Muscle of arm (tissue), 12 donors: ENCODE data around the gene OR56A4. TPM values are rescaled to one million over a fixed set of nuclear protein-coding genes. Genes with fewer than 3 reads are reported as not detected.
"Not testable (repeated sequence)": the region's sequence is repeated elsewhere in the genome, so short reads cannot be mapped to it uniquely, and the experiment has no call there.

Source experiments
- DNase-seq: peaks from one replicate; pipeline ENCODE4 v3.0.0-alpha.2; 2013
- polyA plus RNA-seq, 12 donors: library from polyadenylated mRNA; unstranded; fragments of 120-200 nt; gene quantifications; one replicate each; pipeline ENCODE4 v1.2.1, GENCODE V29; 2013; ENCODE audit not compliant: insufficient read length in 12 of 12

The OR56A4 gene
- polyA plus RNA-seq, 12 donors: 0.08 TPM; not detected in 10

- no peak for DNase-seq
Observed at GRCh38 chr11:5966958-5967357, 39.8 kb downstream of the OR56A4 start.

- DNase-seq: not testable (repeated sequence)
Observed at GRCh38 chr11:5960704-5961320, 45.9 kb downstream of the OR56A4 start.

DNA sequence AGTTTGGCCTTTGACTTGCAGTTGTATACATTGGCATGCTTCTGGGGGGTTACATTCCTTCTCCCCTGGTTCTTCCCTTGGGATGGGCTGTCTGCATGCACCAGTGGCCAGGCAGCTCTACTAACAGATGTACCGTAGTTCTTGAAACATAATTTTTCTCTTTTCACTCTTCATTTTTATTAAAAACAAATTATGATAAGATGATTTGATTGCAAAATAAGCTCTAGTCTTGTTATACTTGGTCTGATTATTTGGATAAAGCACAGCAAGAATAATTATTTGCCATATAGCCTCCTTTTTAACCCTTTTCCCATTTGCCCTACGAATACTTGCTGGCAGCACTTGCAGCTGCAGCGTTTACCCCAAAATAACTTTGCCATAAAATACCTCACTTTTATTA, 51.2 kb downstream of the OR56A4 start:
- DNase-seq: no peak

Other genes starting within 250 kb of the OR56A4 start
- gene OR52N5, start 223.6 kb downstream of the OR56A4 start, polyA plus RNA-seq: not detected
- gene OR52N1, start 215.7 kb downstream of the OR56A4 start, polyA plus RNA-seq: not detected
- gene OR52N2, start 198.0 kb downstream of the OR56A4 start, polyA plus RNA-seq: not detected
- not detected for gene OR52E6, start 165.0 kb downstream of the OR56A4 start, polyA plus RNA-seq
- gene OR52E8, start 149.3 kb downstream of the OR56A4 start, polyA plus RNA-seq: not detected
- gene OR52E4, start 126.3 kb downstream of the OR56A4 start, polyA plus RNA-seq: under 1 TPM in 1 of 12 donors, not detected in 11; 0.05 TPM
- not detected for gene OR52E5, start 113.7 kb downstream of the OR56A4 start, polyA plus RNA-seq
- gene OR56A3, start 64.7 kb downstream of the OR56A4 start, polyA plus RNA-seq: not detected
- not detected for gene OR56A5, start 38.5 kb downstream of the OR56A4 start, polyA plus RNA-seq
- gene OR52L1, start 20.0 kb downstream of the OR56A4 start, polyA plus RNA-seq: not detected
- not detected for gene OR56A1, start 23.8 kb upstream of the OR56A4 start, polyA plus RNA-seq
- not detected for gene OR56B4, start 100.7 kb upstream of the OR56A4 start, polyA plus RNA-seq
- gene OR52B2, start 163.4 kb upstream of the OR56A4 start, polyA plus RNA-seq: not detected
- under 1 TPM in 1 of 12 donors, not detected in 11; 0.15 TPM for gene OR52W1, start 192.3 kb upstream of the OR56A4 start, polyA plus RNA-seq
- under 1 TPM in 9 of 12 donors, not detected in 3; 0.11 to 0.58 (median 0.25) TPM for gene C11orf42, start 198.6 kb upstream of the OR56A4 start, polyA plus RNA-seq
- 10 to 100 TPM in 11 of 12 donors, not detected in 1; 19.2 to 53.0 (median 26.6) TPM for gene FHIP1B, start 227.7 kb upstream of the OR56A4 start, polyA plus RNA-seq
- gene CNGA4, start 232.1 kb upstream of the OR56A4 start, polyA plus RNA-seq: under 1 TPM in 7 of 12 donors, not detected in 5; 0.10 to 0.36 (median 0.16) TPM